Left lung (tissue), 10 donors: ENCODE measurements around the gene LRRN2. TPM values are rescaled to one million over a fixed set of nuclear protein-coding genes. Genes with fewer than 3 reads are reported as not detected.
"Not testable (repeated sequence)": the region's sequence is repeated elsewhere in the genome, so short reads cannot be mapped to it uniquely, and the experiment has no call there.

Source experiments
- ATAC-seq: fragments of 200-7000 bp; cut with Tn5 transposase; one replicate; pipeline ENCODE4 v1.9.1; 2020; ENCODE audit warnings: moderate library complexity
- DNase-seq, 4 donors: peaks; one replicate each; pipeline ENCODE4 v3.0.0-alpha.2; 2013 to 2020
- H3K27ac ChIP-seq, 2 donors: fragments of 200-600 bp; sonication (generic) in 1 of 2; one replicate each; pipeline versions ENCODE4 v1.5.0 to v1.8.0; 2020 to 2021
- H3K27me3 ChIP-seq, 2 donors: fragments of 200-600 bp; sonication (generic) in 1 of 2; one replicate each; pipeline versions ENCODE4 v1.5.0 to v1.8.0; 2020 to 2021
- H3K36me3 ChIP-seq, 2 donors: fragments of 200-600 bp; sonication (generic) in 1 of 2; one replicate each; pipeline versions ENCODE4 v1.5.0 to v1.8.0; 2020 to 2021
- H3K4me1 ChIP-seq, 2 donors: fragments of 200-600 bp; one replicate each; pipeline ENCODE4 v1.8.0; 2021
- H3K4me3 ChIP-seq, 2 donors: fragments of 200-600 bp; sonication (generic) in 1 of 2; one replicate each; pipeline versions ENCODE4 v1.5.0 to v1.8.0; 2020 to 2021; ENCODE audit warnings: mild to moderate bottlenecking in 1 of 2
- H3K9me3 ChIP-seq, 2 donors: fragments of 200-600 bp; sonication (generic) in 1 of 2; one replicate each; pipeline versions ENCODE4 v1.5.0 to v1.8.0; 2020 to 2021
- CTCF ChIP-seq, 2 donors: fragments of 200-600 bp; sonication (generic) in 1 of 2; IDR thresholded peaks; one replicate each; pipeline versions ENCODE4 v1.5.0 to v1.8.0; 2021; ENCODE audit warnings: antibody characterized with exemption in 2 of 2
- intact Hi-C, 2 donors: fragments of 100-400 bp; cut with DNase I; formaldehyde crosslinking; loops; one replicate each; pipeline versions ENCODE4 v1.11.2 to v1.14.2; 2022
- polyA plus RNA-seq, 6 donors: library from polyadenylated mRNA; unstranded; fragments of 120-200 nt; gene quantifications; one replicate each; pipeline ENCODE4 v1.2.1, GENCODE V29; 2013; ENCODE audit not compliant: insufficient read length in 6 of 6
- total RNA-seq, 2 donors: library from RNA; stranded (reverse); fragmentation: NEBNext Ultra II Directional; extraction: Animal tissue kit (Norgen Biotek cat#: 25700); gene quantifications; one replicate each; pipeline ENCODE4 v1.2.1, GENCODE V29; 2021
- donor health status: DM: no; HTN: yes; CAD: no.
- donor health status: DM: no; HTN: no; CAD: no.

The LRRN2 gene
- total and polyA plus RNA-seq, 8 donors: 1.6 to 7.1 (median 2.0) TPM

DNA sequence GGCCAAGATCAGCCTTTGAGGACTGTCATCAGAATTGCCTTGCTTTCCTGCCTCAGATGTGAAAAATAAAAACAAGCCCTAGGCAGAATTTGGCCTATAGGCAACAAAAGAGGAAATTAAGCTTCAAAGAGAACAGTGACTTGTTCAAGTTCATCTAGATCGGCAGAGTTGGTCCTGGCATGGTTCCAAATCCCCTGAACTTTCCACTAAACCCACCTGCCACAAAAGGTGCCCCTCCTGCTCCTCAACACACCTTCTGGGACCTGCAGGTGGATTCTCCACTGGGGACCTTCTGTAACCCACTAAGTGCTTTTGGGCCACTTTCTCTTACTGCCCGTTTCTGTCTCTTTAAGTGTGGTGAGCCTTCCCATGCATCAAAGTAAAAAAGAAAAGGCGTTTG is 42.5 kb upstream of the LRRN2 start:
- intact Hi-C loops: no loop called here
- H3K4me3 ChIP-seq: no peak overlapping the region
- no peak for TF ChIP-seq CTCF (IDR thresholded peaks at IDR 0.05)
- peaks cover 0 to 50% of the 10 kb centered on the region in 2 donors for H3K27me3 ChIP-seq
- H3K27ac ChIP-seq: no peak overlapping the region
- no peaks in the 10 kb centered on the region for H3K4me1 ChIP-seq
- no peaks in the 10 kb centered on the region for H3K9me3 ChIP-seq
- no peaks in the 10 kb centered on the region for H3K36me3 ChIP-seq
- DNase-seq (no peak), ATAC-seq (no peak)

GRCh38 chr1:204727438-204727837 is 41.9 kb upstream of the LRRN2 start:
- H3K27ac ChIP-seq, ATAC-seq, H3K36me3 ChIP-seq, H3K4me3 ChIP-seq, H3K4me1 ChIP-seq, H3K9me3 ChIP-seq, DNase-seq, intact Hi-C loops: not testable (repeated sequence)
- H3K27me3 ChIP-seq: peaks cover 0 to 50% of the 10 kb centered on the region in 2 donors

- peak; percentile 63 for ATAC-seq
Observed at GRCh38 chr1:204726478-204726877, 40.9 kb upstream of the LRRN2 start.

DNA sequence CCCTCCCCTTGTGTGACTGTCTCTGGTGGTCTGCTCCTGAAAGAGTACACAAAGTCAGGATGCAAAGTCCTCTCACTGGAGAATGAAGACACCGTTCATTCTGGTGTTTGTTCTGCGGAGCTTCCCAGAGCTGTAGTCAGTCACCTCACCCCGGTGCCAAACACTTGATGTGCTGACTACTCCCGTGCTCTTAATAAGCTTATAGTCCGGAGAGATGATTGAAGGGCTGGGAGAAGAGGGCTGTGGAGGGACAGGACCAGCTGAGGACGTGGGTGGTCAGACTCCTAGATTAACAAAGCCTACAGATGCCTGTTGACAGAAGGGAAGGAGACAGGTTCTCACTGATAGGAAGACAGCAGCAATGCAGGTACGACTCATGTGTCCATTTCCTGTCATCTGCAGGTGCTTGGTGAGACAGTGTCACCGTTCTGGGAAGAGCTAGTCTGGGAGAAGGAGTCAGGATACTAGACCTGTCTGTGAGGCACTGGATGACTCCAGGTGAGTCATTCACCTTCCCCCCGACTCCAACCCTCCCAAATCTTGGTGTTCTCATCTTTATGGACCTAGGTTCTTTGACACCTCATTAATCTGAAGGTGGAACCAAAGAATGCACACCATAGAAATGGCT is 40.4 kb upstream of the LRRN2 start:
- TF ChIP-seq CTCF (IDR thresholded peaks at IDR 0.05): no peak
- Histone ChIP-seq H3K27me3 (peaks cover 0 to 42% of the 10 kb centered on the region in 2 donors), H3K27ac (no peak overlapping the region), H3K4me3 (no peak overlapping the region), H3K9me3 (no peaks in the 10 kb centered on the region), H3K4me1 (no peaks in the 10 kb centered on the region), H3K36me3 (no peaks in the 10 kb centered on the region)
- intact Hi-C loops: no loop called here
- ATAC-seq (no peak), DNase-seq (no peak)

More at GRCh38 chr1:204726478-204726877, 40.9 kb upstream of the LRRN2 start:
- Histone ChIP-seq H3K4me1 (no peaks in the 10 kb centered on the region), H3K4me3 (no peak overlapping the region), H3K27me3 (peaks cover 0 to 44% of the 10 kb centered on the region in 2 donors), H3K27ac (no peak overlapping the region), H3K36me3 (no peaks in the 10 kb centered on the region), H3K9me3 (no peaks in the 10 kb centered on the region)
- no peak for TF ChIP-seq CTCF (IDR thresholded peaks at IDR 0.05)
- no peak for DNase-seq
- intact Hi-C loops: no loop called here

GRCh38 chr1:204723131-204723787 is 37.7 kb upstream of the LRRN2 start:
- Histone ChIP-seq H3K36me3 (no peaks in the 10 kb centered on the region), H3K4me1 (no peaks in the 10 kb centered on the region), H3K4me3 (no peak overlapping the region), H3K27me3 (peaks cover 0 to 32% of the 10 kb centered on the region in 2 donors), H3K9me3 (no peaks in the 10 kb centered on the region), H3K27ac (no peak overlapping the region)
- no peak for TF ChIP-seq CTCF (IDR thresholded peaks at IDR 0.05)
- intact Hi-C loops: no loop called here
- no peak for DNase-seq
- ATAC-seq: no peak
